ENCODE data around the gene TMEM92. TPM values are rescaled to one million over a fixed set of nuclear protein-coding genes. Genes with fewer than 3 reads are reported as not detected.

TMEM92 gene
- total and polyA plus RNA-seq, 10 of the 15 experiments (the other 5 are each of a cell fraction or from before 2014, with no cell fraction given), result 0.11 to 1.2 (median 0.32) TPM

- DNase-seq (ENCODE audit: low read depth, low spot score), result no peak
Measured at GRCh38 chr17:50252781-50253180, 21.5 kb upstream of the TMEM92 start.

More at GRCh38 chr17:50252781-50253180, 21.5 kb upstream of the TMEM92 start:
- H3K27ac ChIP-seq (ENCODE audit: control insufficient read depth, insufficient read depth), result no peak overlapping the region
- ChIA-PET CTCF (interaction anchor here (0.7 to 2.0 kb wide), 8 partner anchors 11 to 83 kb away, joined by 3 to 7 read pairs (median 4); partner anchors contain the start of gene COL1A1), RAD21 (ENCODE audit: unreplicated experiment) (interaction anchor here (0.6 kb wide), 1 partner anchor 295 kb away, joined by 3 read pairs; no protein-coding TSS in a partner anchor), SMC1A (ENCODE audit: uncharacterized antibody, unreplicated experiment) (interaction anchor here (0.6 to 0.7 kb wide), 2 partner anchors 31 to 38 kb away, joined by 3 to 5 read pairs; no protein-coding TSS in a partner anchor), POLR2A (interaction anchor here (0.6 to 0.7 kb wide), 3 partner anchors 53 to 556 kb away, joined by 3 to 4 read pairs (median 4); no protein-coding TSS in a partner anchor)
- ATAC-seq (no peak), FAIRE-seq (no peak)
- intact Hi-C loops (cut with micrococcal nuclease; ENCODE audit: unreplicated experiment) (no loop called here), in situ Hi-C loops (cut with MboI) (no loop called here)
- no peaks in the 10 kb centered on the region for H3K27me3 ChIP-seq (replicated peaks in 1 of 2; ENCODE audit: control insufficient read depth in 2 of 2, insufficient read depth in 2 of 2, low read length in 1 of 2)
- peaks cover 1% of the 10 kb centered on the region; the same call in 2 of the 3 replicates for H3K9me3 ChIP-seq (replicated peaks; ENCODE audit: control insufficient read depth, insufficient read depth, low read length)
- no peaks in the 10 kb centered on the region for H4K20me1 ChIP-seq (ENCODE audit: control insufficient read depth, insufficient read depth)
- no peak overlapping the region for H2AFZ ChIP-seq (ENCODE audit: control insufficient read depth, low read depth, low read length)
- no TSS peak for BruUV-seq (replicated peaks)
- no peaks in the 10 kb centered on the region for H3K4me1 ChIP-seq (ENCODE audit: control insufficient read depth, insufficient read depth, low read length)
- 10% methylated on average over 3 of the region's 3 CpGs for WGBS (ENCODE audit: insufficient coverage, insufficient replicate concordance, low lambda C conversion rate, missing lambda C conversion rate)
- no peak overlapping the region for H3K4me3 ChIP-seq
- no peaks in the 10 kb centered on the region for H3K36me3 ChIP-seq (ENCODE audit: control insufficient read depth in 2 of 2, insufficient read depth in 2 of 2, low read length in 1 of 2)
- TF ChIP-seq ZNF687 (IDR thresholded peaks at IDR 0.05) (no peak), TCF7 (IDR thresholded peaks at IDR 0.05; ENCODE audit: borderline replicate concordance) (no peak), EGR1 (IDR thresholded peaks at IDR 0.05; ENCODE audit: borderline replicate concordance in 1 of 2, low read depth in 2 of 2, low read length in 2 of 2) (no peak), USF2 (IDR thresholded peaks at IDR 0.05; ENCODE audit: borderline replicate concordance, low read depth, low read length) (no peak), JUND (IDR thresholded peaks at IDR 0.05; ENCODE audit: low read depth, low read length) (no peak), BACH1 (IDR thresholded peaks at IDR 0.05; ENCODE audit: borderline replicate concordance) (no peak), GABPA (IDR thresholded peaks at IDR 0.05; ENCODE audit: low read depth) (no peak), FOXM1 (IDR thresholded peaks at IDR 0.05; ENCODE audit: low read depth, low read length) (no peak)
- H3K4me2 ChIP-seq (ENCODE audit: control insufficient read depth, insufficient read depth), result no peak overlapping the region
- H3K9ac ChIP-seq (ENCODE audit: control insufficient read depth, insufficient read depth, low read length), result no peak overlapping the region
- no peaks in the 10 kb centered on the region for H3K79me2 ChIP-seq (ENCODE audit: control insufficient read depth, insufficient read depth, low read length)

All from GM12878 (cell line).